Neural progenitor cell (in vitro differentiated cells): ENCODE data around the gene MEX3D.

Experiments
- CTCF ChIP-seq: fragments of 200-600 bp; sonication (generic); IDR thresholded peaks from 2 replicates; pipeline ENCODE4 v1.5.1; 2017; ENCODE audit warnings: antibody characterized with exemption, mild to moderate bottlenecking
- EZH2 ChIP-seq: fragments of 200-600 bp; sonication (generic); IDR thresholded peaks from 2 replicates; pipeline ENCODE4 v1.6.1; 2017; ENCODE audit warnings: antibody characterized with exemption, mild to moderate bottlenecking, moderate library complexity

- TF ChIP-seq CTCF, result no peak
- no peak for TF ChIP-seq EZH2
Measured at GRCh38 chr19:1615156-1615765, 47.1 kb upstream of the MEX3D start.
